Gastroesophageal sphincter (tissue), 4 donors: ENCODE results near the gene VAV3. TPM values are rescaled to one million over a fixed set of nuclear protein-coding genes. Genes with fewer than 3 reads are reported as not detected.
"Not testable (repeated sequence)": the region's sequence is repeated elsewhere in the genome, so short reads cannot be mapped to it uniquely, and the experiment has no call there.

Experiments used
- ATAC-seq: fragments of 150-250 bp; one replicate; pipeline ENCODE4 v1.9.1; 2016; ENCODE audit warnings: mild to moderate bottlenecking, moderate library complexity
- H3K27ac ChIP-seq, 4 donors: fragments of 200-600 bp; sonication (generic) in 3 of 4; 1 replicate in 3 of 4; 2 replicates in 1 of 4; pipeline ENCODE4 v1.5.1; 2016 to 2019
- H3K27me3 ChIP-seq: fragments of 200-600 bp; sonication (generic); one replicate; pipeline ENCODE4 v1.5.1; 2019
- H3K36me3 ChIP-seq, 2 donors: fragments of 200-600 bp; sonication (generic); one replicate each; pipeline ENCODE4 v1.5.1; 2019; ENCODE audit warnings: control low read depth in 1 of 2
- H3K4me1 ChIP-seq, 3 donors: fragments of 200-600 bp; sonication (generic); 1 replicate in 2 of 3; 2 replicates in 1 of 3; pipeline ENCODE4 v1.5.1; 2016 to 2019; ENCODE audit warnings: control low read depth in 2 of 3
- H3K4me3 ChIP-seq, 2 donors: fragments of 200-600 bp; sonication (generic); one replicate each; pipeline ENCODE4 v1.5.1; 2019; ENCODE audit warnings: mild to moderate bottlenecking in 1 of 2, moderate library complexity in 1 of 2
- H3K9me3 ChIP-seq, 3 donors: fragments of 200-600 bp; sonication (generic); one replicate each; pipeline ENCODE4 v1.5.1; 2017 to 2019; ENCODE audit warnings: control low read depth in 2 of 3
- EP300 ChIP-seq: sonication (generic); formaldehyde crosslinking; IDR thresholded peaks from one replicate; pipeline ENCODE4 v1.6.1; 2017; ENCODE audit warnings: antibody characterized with exemption, mild to moderate bottlenecking
- POLR2A ChIP-seq, 2 donors: fragments of 450-650 bp; IDR thresholded peaks; one replicate each; pipeline ENCODE4 v1.6.1; 2017; ENCODE audit warnings: antibody characterized with exemption in 2 of 2, mild to moderate bottlenecking in 2 of 2, moderate library complexity in 1 of 2
- POLR2AphosphoS5 ChIP-seq: sonication (generic); formaldehyde crosslinking; IDR thresholded peaks from one replicate; pipeline ENCODE4 v1.6.1; 2017; ENCODE audit warnings: antibody characterized with exemption
- WGBS, 2 donors: methylation state at CpG; one replicate each; pipeline ENCODE4 v1.1.5; 2018; ENCODE audit warnings: low coverage in 1 of 2; 5-methylcytosine and 5-hydroxymethylcytosine counted together
- total RNA-seq, 4 donors: library from RNA; depleted of rRNA; stranded (reverse); fragments of >200 nt; gene quantifications; one replicate each; pipeline ENCODE4 v1.1.0, GENCODE V29; 2016
- TF ChIP-seq, protein P1 (sequence below), 4 experiments: fragments of 200-600 bp in 2 of 4; fragments of 450-650 bp in 2 of 4; sonication (generic) in 1 of 4; IDR thresholded peaks; one replicate each; pipeline ENCODE4 v1.5.1; 2017 to 2019; ENCODE audit warnings: antibody characterized with exemption in 4 of 4, mild to moderate bottlenecking in 2 of 4, moderate library complexity in 2 of 4

The VAV3 gene
- total RNA-seq, 4 donors from 2014 or later = 1.3 to 4.7 (median 2.9) TPM

DNA sequence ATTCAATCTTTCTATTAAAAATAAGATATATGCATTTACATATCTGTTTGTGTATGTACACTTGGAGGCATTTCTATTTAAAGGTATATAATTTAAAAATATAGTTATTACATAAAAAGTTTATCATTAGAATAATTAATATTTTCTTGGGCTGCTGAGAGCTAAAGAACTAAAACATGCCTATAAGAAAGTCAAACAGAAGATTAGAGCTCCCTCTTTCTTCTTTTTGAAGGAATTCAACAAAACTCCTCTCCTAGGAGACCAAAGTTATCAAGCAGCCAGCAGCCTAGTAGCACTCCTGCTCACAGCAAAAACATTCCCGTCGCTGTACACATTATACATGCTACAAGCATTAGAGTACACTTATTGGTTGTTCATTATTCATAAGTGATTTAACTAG is 216.4 kb downstream of the VAV3 start:
- Histone ChIP-seq H3K36me3 (no peaks in the 10 kb centered on the region), H3K9me3 (no peaks in the 10 kb centered on the region), H3K4me1 (peaks cover 0 to 11% (median 0%) of the 10 kb centered on the region in 3 donors), H3K27me3 (no peaks in the 10 kb centered on the region), H3K27ac (no peak overlapping the region), H3K4me3 (no peak overlapping the region)
- WGBS, 2 donors = 15% methylated on average over 2 of the region's 2 CpGs
- no peak for ATAC-seq
- TF ChIP-seq, protein P1, sequence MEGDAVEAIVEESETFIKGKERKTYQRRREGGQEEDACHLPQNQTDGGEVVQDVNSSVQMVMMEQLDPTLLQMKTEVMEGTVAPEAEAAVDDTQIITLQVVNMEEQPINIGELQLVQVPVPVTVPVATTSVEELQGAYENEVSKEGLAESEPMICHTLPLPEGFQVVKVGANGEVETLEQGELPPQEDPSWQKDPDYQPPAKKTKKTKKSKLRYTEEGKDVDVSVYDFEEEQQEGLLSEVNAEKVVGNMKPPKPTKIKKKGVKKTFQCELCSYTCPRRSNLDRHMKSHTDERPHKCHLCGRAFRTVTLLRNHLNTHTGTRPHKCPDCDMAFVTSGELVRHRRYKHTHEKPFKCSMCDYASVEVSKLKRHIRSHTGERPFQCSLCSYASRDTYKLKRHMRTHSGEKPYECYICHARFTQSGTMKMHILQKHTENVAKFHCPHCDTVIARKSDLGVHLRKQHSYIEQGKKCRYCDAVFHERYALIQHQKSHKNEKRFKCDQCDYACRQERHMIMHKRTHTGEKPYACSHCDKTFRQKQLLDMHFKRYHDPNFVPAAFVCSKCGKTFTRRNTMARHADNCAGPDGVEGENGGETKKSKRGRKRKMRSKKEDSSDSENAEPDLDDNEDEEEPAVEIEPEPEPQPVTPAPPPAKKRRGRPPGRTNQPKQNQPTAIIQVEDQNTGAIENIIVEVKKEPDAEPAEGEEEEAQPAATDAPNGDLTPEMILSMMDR (IDR thresholded peaks at IDR 0.05) = peak; percentile 29 to 54 (median 44)
- no peak for TF ChIP-seq POLR2AphosphoS5

DNA sequence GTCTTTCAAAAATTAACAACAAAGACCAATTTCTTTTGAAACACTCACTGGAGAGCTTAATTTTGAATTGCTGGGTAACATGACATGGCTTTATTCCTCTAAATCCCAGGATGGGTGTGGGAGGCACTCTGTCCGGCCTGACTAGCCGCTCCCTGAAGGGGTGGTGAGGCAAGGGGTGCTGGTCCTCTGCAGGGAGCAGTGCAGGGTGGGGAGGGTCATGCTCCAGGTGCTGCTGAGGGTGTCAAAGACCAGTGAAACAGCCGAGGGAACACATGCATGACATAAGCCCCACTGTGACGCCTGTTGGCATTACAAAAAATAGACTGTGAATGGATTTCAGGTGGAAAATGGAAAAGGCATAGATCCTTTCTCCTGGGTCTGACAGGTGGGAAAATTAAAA is 223.7 kb downstream of the VAV3 start:
- WGBS, 2 donors = 40 to 83% methylated on average over 1 to 4 of the region's 4 CpGs
- no peak overlapping the region for H3K27ac ChIP-seq
- TF ChIP-seq, protein P1 (IDR thresholded peaks at IDR 0.05) = no peak
- no peak for TF ChIP-seq POLR2AphosphoS5
- no peak for TF ChIP-seq EP300
- no peaks in the 10 kb centered on the region for H3K9me3 ChIP-seq
- no peak overlapping the region for H3K4me3 ChIP-seq
- H3K4me1 ChIP-seq = peaks cover 0 to 12% (median 0%) of the 10 kb centered on the region in 3 donors
- H3K27me3 ChIP-seq = no peaks in the 10 kb centered on the region
- no peak for ATAC-seq
- H3K36me3 ChIP-seq = no peaks in the 10 kb centered on the region

DNA sequence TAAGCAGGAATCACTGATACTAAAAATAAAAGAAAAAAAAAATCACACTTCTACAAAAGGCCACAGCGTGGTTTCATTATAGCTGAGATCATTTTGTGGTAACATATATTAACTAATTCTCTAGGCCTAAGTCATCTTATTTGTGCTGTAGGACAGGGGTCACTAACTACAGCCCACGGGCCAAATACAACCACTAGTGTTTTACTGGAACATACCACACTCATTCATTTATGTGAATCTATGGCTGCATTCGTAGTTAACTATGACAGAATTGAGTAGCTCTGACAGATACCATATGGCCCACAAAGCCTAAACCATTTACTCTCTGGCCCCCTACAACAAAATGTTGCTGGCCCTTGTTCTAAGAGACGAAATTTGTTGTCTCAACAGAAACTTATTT is 224.4 kb downstream of the VAV3 start:
- TF ChIP-seq POLR2AphosphoS5 = no peak
- TF ChIP-seq, protein P1 (IDR thresholded peaks at IDR 0.05) = no peak
- TF ChIP-seq POLR2A (IDR thresholded peaks at IDR 0.05) = no peak
- no peak for TF ChIP-seq EP300
- Histone ChIP-seq H3K4me1 (peaks cover 0 to 12% (median 0%) of the 10 kb centered on the region in 3 donors), H3K36me3 (no peaks in the 10 kb centered on the region), H3K27ac (no peak overlapping the region), H3K4me3 (no peak overlapping the region), H3K9me3 (no peaks in the 10 kb centered on the region), H3K27me3 (no peaks in the 10 kb centered on the region)
- WGBS, 2 donors = 46 to 55% methylated on average over 4 of the region's 4 CpGs
- no peak for ATAC-seq

DNA sequence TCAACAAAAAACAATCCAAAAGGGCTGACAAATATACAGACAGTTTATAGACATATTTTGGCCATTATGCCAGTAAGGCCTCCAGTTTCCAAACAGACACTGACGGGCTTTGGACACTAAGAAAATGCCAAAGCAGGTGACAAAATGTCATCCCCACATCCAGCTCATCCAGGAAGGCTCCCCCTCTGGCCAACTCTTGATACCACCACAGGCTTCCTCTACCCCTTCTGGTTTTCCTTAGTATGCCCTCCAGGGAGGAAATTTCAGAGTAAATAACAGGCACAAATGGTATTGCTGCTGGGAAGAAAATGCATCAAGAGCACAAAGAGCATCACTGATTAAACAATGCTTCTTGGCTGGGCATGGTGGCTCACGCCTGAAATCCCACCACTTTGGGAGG is 225.3 kb downstream of the VAV3 start:
- Histone ChIP-seq H3K27me3 (no peaks in the 10 kb centered on the region), H3K36me3 (no peaks in the 10 kb centered on the region), H3K4me3 (no peak overlapping the region), H3K9me3 (no peaks in the 10 kb centered on the region), H3K27ac (no peak overlapping the region), H3K4me1 (peaks cover 0 to 12% (median 0%) of the 10 kb centered on the region in 3 donors)
- ATAC-seq = no peak
- 88 to 89% methylated on average over 1 to 2 of the region's 2 CpGs for WGBS, 2 donors
- TF ChIP-seq, protein P1 (IDR thresholded peaks at IDR 0.05) = no peak
- no peak for TF ChIP-seq EP300
- no peak for TF ChIP-seq POLR2AphosphoS5
- TF ChIP-seq POLR2A (IDR thresholded peaks at IDR 0.05) = no peak

DNA sequence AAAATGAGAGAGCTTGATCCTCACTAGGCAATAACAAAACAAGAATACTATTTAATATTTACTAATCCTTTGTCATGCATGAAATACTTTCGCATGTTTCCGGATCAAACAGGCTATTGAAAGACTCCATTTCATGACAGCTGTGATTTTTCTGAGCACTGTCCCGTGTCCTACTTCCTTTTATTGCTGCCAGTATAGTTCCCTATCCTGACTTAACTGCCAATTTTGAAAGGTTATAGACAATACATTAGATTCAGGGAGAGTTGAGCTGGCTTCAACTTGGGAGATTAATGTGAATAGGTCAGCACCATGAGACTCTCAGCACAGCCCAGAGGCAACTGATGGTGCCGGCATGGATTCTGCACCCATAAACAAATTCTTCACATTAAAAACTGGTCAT is 225.8 kb downstream of the VAV3 start:
- ATAC-seq = peak; percentile 66
- H3K27ac ChIP-seq = no peak overlapping the region
- WGBS, 2 donors = 47 to 48% methylated on average over 4 of the region's 4 CpGs

DNA sequence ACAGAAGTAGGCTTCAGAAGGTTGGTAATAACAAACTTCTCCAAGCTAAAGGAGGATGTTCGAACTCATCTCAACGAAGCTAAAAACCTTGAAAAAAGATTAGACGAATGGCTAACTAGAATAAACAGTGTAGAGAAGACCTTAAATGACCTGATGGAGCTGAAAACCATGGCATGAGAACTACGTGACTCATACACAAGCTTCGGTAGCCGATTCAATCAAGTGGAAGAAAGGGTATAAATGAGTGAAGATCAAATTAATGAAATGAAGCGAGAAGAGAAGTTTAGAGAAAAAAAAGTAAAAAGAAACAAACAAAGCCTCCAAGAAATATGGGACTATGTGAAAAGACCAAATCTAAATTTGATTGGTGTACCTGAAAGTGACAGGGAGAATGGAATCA is 231.6 kb downstream of the VAV3 start:
- not testable (repeated sequence) for H3K4me1 ChIP-seq, H3K36me3 ChIP-seq, H3K27ac ChIP-seq, H3K4me3 ChIP-seq, H3K27me3 ChIP-seq, ATAC-seq, H3K9me3 ChIP-seq
- 89 to 90% methylated on average over 5 to 7 of the region's 7 CpGs for WGBS, 2 donors

More for the DNA sequence above, 225.8 kb downstream of the VAV3 start:
- TF ChIP-seq POLR2AphosphoS5 = no peak
- TF ChIP-seq, protein P1 (IDR thresholded peaks at IDR 0.05) = no peak
- Histone ChIP-seq H3K27me3 (no peaks in the 10 kb centered on the region), H3K36me3 (no peaks in the 10 kb centered on the region), H3K4me1 (peaks cover 0 to 8% (median 0%) of the 10 kb centered on the region in 3 donors), H3K9me3 (no peaks in the 10 kb centered on the region), H3K4me3 (no peak overlapping the region)
